ENCODE data around the gene WFS1. TPM values are rescaled to one million over a fixed set of nuclear protein-coding genes. Genes with fewer than 3 reads are reported as not detected.

WFS1 gene
- total and polyA plus RNA-seq, 2 of the 8 experiments (the other 6 are each of a cell fraction or from before 2014, with no cell fraction given): 29.1 to 43.1 TPM

- Histone ChIP-seq H3K56ac (replicated peaks; ENCODE audit: insufficient read length, low read depth, low read length) (no peak overlapping the region), H3K4me3 (ENCODE audit: extremely low read depth in 1 of 4, insufficient read depth in 2 of 4, low read depth in 3 of 4, low read length in 4 of 4) (no peak overlapping the region), H3K79me2 (ENCODE audit: control insufficient read depth in 1 of 2, insufficient read depth in 2 of 2, low read length in 2 of 2) (no peaks in the 10 kb centered on the region), H3K9me3 (ENCODE audit: insufficient read depth in 2 of 2, low read depth in 1 of 2, low read length in 1 of 2) (no peaks in the 10 kb centered on the region), H3K4me2 (ENCODE audit: insufficient read depth in 1 of 2, low read depth in 2 of 2, low read length in 2 of 2) (no peak overlapping the region), H3K36me3 (ENCODE audit: control insufficient read depth in 2 of 4, insufficient read depth in 4 of 4, low read length in 3 of 4) (no peaks in the 10 kb centered on the region), H3K27me3 (replicated peaks in 1 of 4; ENCODE audit: control insufficient read depth in 3 of 4, extremely low read depth in 1 of 4, insufficient read depth in 3 of 4, low read length in 3 of 4) (no peaks in the 10 kb centered on the region), H2BK5ac (ENCODE audit: low read depth, low read length) (no peak overlapping the region), H2AFZ (ENCODE audit: low read length) (no peak overlapping the region), H4K8ac (ENCODE audit: extremely low read depth, insufficient read depth, low read length) (no peak overlapping the region), H3K4me1 (replicated peaks in 1 of 4; ENCODE audit: control insufficient read depth in 3 of 4, insufficient read depth in 4 of 4, low read length in 3 of 4) (peaks cover 0 to 4% (median 2%) of the 10 kb centered on the region in 4 experiments; a peak in 2 of 7 replicates), H2BK15ac (ENCODE audit: low read length) (no peak overlapping the region), H3K23ac (ENCODE audit: insufficient read length) (no peak overlapping the region), H3K23me2 (ENCODE audit: low read depth, low read length) (no peaks in the 10 kb centered on the region), H3K79me1 (ENCODE audit: low read depth, low read length) (no peaks in the 10 kb centered on the region), H2BK20ac (ENCODE audit: low read length) (no peak overlapping the region), H4K91ac (replicated peaks; ENCODE audit: insufficient read length, low read length) (no peak overlapping the region), H3K18ac (ENCODE audit: extremely low read depth, low read length) (no peak overlapping the region), H3K27ac (ENCODE audit: low read depth, low read length) (no peak overlapping the region), H2BK120ac (replicated peaks; ENCODE audit: low read depth, low read length) (no peak overlapping the region), H3K9ac (replicated peaks in 1 of 4; ENCODE audit: extremely low read depth in 1 of 4, low read depth in 3 of 4, low read length in 3 of 4) (no peak overlapping the region), H3K4ac (replicated peaks; ENCODE audit: insufficient read length, low read depth, low read length) (no peak overlapping the region), H4K20me1 (replicated peaks in 1 of 2; ENCODE audit: control insufficient read depth in 1 of 2, insufficient read depth in 2 of 2, low read length in 2 of 2) (no peaks in the 10 kb centered on the region), H2AK5ac (ENCODE audit: low read depth, low read length) (no peak overlapping the region), H4K5ac (ENCODE audit: insufficient read length, low read depth, low read length) (no peak overlapping the region), H2BK12ac (ENCODE audit: low read depth, low read length) (no peak overlapping the region), H3K14ac (ENCODE audit: insufficient read length) (no peak overlapping the region)
- DNase-seq (ENCODE audit: low read depth in 1 of 2, low spot score in 2 of 2) (no peak), FAIRE-seq (no peak)
- ChIA-PET CTCF (ENCODE audit: partially characterized antibody) (interaction anchor here (1.2 to 12.2 kb wide), 3 partner anchors 16 to 205 kb away, joined by 3 to 175 read pairs (median 21); no protein-coding TSS in a partner anchor), POLR2A (ENCODE audit: partially characterized antibody) (interaction anchor here (0.6 kb wide), 1 partner anchor 483 kb away, joined by 3 read pairs; no protein-coding TSS in a partner anchor)
- no peak for TF ChIP-seq SIX5 (IDR thresholded peaks at IDR 0.05; ENCODE audit: low read depth, low read length)
- 86% methylated on average over 12 of the region's 16 CpGs; no CpG with 5 or more reads in 1 of the 2 experiments for WGBS, 2 experiments (ENCODE audit: extremely low coverage in 1 of 2, insufficient coverage in 1 of 2, insufficient read length in 1 of 2, insufficient replicate concordance in 2 of 2, low coverage in 1 of 2, low lambda C conversion rate in 2 of 2, missing lambda C conversion rate in 1 of 2)
Measured at GRCh38 chr4:6346373-6347110, 76.9 kb downstream of the WFS1 start.
